ENCODE measurements around the gene CDH1. TPM values are rescaled to one million over a fixed set of nuclear protein-coding genes. Genes with fewer than 3 reads are reported as not detected.
"Not testable (repeated sequence)": the region's sequence is repeated elsewhere in the genome, so short reads cannot be mapped to it uniquely, and the experiment has no call there.

CDH1 gene
- total RNA-seq, 4 donors from 2014 or later = 17.9 to 32.9 (median 20.2) TPM

DNA sequence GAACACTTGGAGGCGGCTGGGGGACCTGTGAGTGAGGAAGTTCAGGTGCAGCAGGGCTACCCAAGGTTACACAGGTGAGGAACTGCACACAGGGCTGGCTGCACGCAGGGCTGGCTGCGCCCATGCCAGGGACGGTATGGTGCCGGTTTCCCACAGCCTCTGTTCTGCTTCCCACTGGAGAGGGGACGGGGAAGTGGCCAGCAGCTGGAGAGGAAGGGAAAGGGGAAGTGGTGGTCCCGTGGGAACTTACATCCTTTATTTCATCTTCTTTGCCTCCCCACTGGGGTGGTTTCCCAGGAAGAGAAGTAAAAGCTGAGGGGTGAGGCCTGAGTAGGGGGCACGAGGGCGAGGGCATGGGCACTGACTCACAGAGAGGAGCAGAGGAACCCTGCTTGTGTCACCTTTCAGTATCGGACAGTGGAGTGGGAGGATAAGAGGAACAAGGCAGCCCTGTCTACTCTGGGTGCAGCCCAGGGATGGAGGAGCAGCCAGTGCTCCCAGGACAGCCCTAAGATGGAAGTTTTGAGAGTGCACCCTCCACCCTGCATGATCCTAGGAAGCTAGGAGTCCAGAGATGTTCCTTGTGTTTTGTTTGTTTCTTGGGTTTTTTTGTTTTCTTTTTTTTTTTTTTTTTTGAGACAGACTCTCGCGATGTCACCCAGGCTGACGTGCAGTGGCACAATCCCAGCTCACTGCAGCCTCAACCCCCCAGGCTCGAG is 25.5 kb upstream of the CDH1 start:
- DNase-seq (ENCODE audit: low spot score in 2 of 2) = no peak
- Histone ChIP-seq H3K4me1 (peaks cover 0 to 12% (median 0%) of the 10 kb centered on the region in 4 donors), H3K4me3 (no peak overlapping the region), H3K27me3 (no peaks in the 10 kb centered on the region), H3K9me3 (no peaks in the 10 kb centered on the region), H3K36me3 (no peaks in the 10 kb centered on the region), H3K27ac (no peak overlapping the region)
- WGBS, 2 donors = 44 to 50% methylated on average over 14 of the region's 14 CpGs
- TF ChIP-seq CTCF (IDR thresholded peaks at IDR 0.05) (no peak), POLR2A (IDR thresholded peaks at IDR 0.05) (no peak), EP300 (IDR thresholded peaks at IDR 0.05) (no peak)

DNA sequence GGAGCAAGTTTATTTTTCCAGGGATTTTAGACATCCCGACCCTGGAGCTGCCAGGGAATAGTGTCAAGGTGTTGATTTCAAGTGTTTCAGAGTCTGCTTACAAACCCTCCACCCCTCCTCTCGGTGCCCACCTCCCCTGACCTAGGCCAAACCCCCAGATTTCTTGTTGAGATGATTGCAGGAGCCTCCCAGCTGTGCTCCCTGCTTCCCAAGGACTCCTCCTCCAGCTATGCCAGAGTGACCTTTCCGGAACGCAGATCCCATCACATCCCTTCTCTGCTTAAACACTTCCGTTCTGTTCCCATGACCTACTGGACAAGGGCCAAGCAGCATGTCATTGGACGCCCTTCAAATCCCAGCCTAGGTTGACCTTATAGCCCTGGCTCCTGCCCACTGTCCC is 23.7 kb upstream of the CDH1 start:
- Histone ChIP-seq H3K9me3 (peaks cover 0 to 12% (median 0%) of the 10 kb centered on the region in 4 donors), H3K4me3 (no peak overlapping the region), H3K27me3 (no peaks in the 10 kb centered on the region), H3K36me3 (no peaks in the 10 kb centered on the region), H3K4me1 (peaks cover 0 to 3% (median 0%) of the 10 kb centered on the region in 4 donors), H3K27ac (no peak overlapping the region)
- TF ChIP-seq CTCF (IDR thresholded peaks at IDR 0.05) (no peak), POLR2A (IDR thresholded peaks at IDR 0.05) (no peak), EP300 (IDR thresholded peaks at IDR 0.05) (no peak)
- WGBS, 2 donors = 33 to 38% methylated on average over 6 of the region's 6 CpGs
- no peak for DNase-seq (ENCODE audit: low spot score in 2 of 2)

GRCh38 chr16:68715471-68715870 is 21.6 kb upstream of the CDH1 start:
- no peak for DNase-seq (ENCODE audit: low spot score in 2 of 2)
- Histone ChIP-seq H3K27ac (no peak overlapping the region), H3K4me1 (peaks cover 0 to 3% (median 0%) of the 10 kb centered on the region in 4 donors), H3K36me3 (no peaks in the 10 kb centered on the region), H3K27me3 (no peaks in the 10 kb centered on the region), H3K9me3 (peaks cover 0 to 18% (median 0%) of the 10 kb centered on the region in 4 donors), H3K4me3 (no peak overlapping the region)
- TF ChIP-seq CTCF (IDR thresholded peaks at IDR 0.05) (no peak), EP300 (IDR thresholded peaks at IDR 0.05) (no peak)
- 28 to 34% methylated on average over 5 of the region's 5 CpGs for WGBS, 2 donors

- DNase-seq (ENCODE audit: low spot score in 2 of 2); H3K4me3 ChIP-seq; H3K27me3 ChIP-seq; H3K27ac ChIP-seq; H3K36me3 ChIP-seq; H3K4me1 ChIP-seq: not testable (repeated sequence)
- H3K9me3 ChIP-seq = peaks cover 0 to 18% (median 0%) of the 10 kb centered on the region in 4 donors
- 65 to 85% methylated on average over 4 of the region's 4 CpGs for WGBS, 2 donors
Observed at GRCh38 chr16:68716516-68716915, 20.6 kb upstream of the CDH1 start.

DNA sequence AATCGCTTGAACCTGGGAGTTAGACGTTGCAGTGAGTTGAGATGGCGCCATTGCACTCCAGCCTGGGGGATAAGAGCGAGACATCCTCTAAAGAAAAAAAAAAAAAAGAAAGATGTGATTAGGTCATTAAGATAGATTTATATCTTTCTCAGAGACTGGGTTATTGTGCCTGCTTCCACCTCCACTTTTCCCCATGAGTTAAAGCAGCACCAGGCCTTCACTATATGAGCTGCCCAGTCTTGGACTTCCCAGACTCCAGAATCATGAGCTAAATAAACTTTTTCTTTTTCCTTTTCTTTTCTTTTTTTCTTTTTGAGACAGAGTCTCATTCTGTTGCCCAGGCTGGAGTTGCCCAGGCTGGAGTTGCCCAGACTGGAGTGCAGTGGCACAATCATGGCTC is 19.4 kb upstream of the CDH1 start:
- Histone ChIP-seq H3K36me3 (no peaks in the 10 kb centered on the region), H3K27ac (no peak overlapping the region), H3K9me3 (peaks cover 0 to 18% (median 0%) of the 10 kb centered on the region in 4 donors), H3K4me1 (no peaks in the 10 kb centered on the region), H3K27me3 (no peaks in the 10 kb centered on the region), H3K4me3 (no peak overlapping the region)
- 96 to 97% methylated on average over 4 of the region's 4 CpGs for WGBS, 2 donors
- no peak for DNase-seq (ENCODE audit: low spot score in 2 of 2)
- TF ChIP-seq POLR2A (IDR thresholded peaks at IDR 0.05) (no peak), EP300 (IDR thresholded peaks at IDR 0.05) (no peak), CTCF (IDR thresholded peaks at IDR 0.05) (no peak)

Data from tibial nerve (tissue), 4 donors.